Choroid plexus epithelial cell (primary cell): ENCODE results near the gene NFYC.

ENCODE experiments used
- DNase-seq: peaks from one replicate; pipeline ENCODE4 v3.0.0-alpha.2; 2010; ENCODE audit warnings: low read depth
- H3K4me3 ChIP-seq: 2 replicates; pipeline ENCODE4 v1.5.1; 2011; ENCODE audit warnings: low read depth, mild to moderate bottlenecking, control low read depth, low read length, moderate library complexity
- TF ChIP-seq, protein P1 (sequence below): conservative IDR thresholded peaks from 2 replicates; pipeline ENCODE4 v1.5.1; 2011; ENCODE audit warnings: low read depth, mild to moderate bottlenecking, control low read depth, inconsistent platforms, low read length, moderate library complexity

NFYC gene

DNA sequence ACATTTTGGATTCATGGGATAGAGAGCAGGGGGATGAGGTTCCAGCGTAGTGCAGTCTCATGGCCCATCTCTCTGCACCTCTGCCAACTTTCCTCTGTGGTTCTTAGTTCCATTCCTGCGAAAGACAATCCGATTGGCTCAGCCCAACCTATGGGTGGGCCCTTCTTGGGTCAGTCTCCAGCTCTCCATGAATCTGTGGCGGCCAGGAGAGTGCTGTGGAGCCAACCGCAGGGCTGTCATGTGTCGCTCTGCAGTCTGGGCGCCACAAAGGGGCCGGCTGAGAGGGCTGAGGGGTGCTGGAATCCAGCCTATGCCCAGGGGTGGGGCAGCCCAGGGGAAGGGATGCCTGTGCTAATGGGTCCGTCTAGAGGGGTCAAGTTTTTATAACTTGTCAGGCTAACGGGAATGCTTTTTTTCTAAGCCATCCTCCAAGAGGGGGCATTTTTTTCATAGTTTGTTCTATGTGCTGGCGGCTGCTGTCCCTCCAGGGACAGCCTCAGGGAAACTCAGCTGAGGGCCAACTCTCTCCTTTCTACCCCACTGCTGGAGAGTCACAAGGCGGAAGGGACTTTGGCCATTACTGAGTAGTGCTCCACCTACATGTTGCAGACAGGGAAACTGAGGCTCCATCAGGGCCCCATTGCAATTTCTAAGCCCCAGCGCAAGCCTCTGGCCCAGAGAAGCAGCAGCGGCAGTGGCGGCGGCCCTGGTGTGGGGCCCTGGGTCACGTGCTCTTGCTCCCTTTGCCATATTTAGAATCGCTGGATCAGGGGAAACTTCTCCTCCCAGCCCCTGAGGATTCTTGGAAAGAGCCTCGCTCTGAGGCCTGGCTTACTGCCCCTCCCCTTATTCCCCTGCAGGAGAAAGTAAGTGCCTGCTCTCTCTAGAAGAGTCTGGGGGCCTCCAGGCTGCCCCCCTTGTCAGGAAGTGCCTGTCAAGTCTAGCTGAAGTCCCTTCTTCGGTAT is 115.5 kb downstream of the NFYC start:
- H3K4me3 ChIP-seq = no peak overlapping the region
- TF ChIP-seq, protein P1, sequence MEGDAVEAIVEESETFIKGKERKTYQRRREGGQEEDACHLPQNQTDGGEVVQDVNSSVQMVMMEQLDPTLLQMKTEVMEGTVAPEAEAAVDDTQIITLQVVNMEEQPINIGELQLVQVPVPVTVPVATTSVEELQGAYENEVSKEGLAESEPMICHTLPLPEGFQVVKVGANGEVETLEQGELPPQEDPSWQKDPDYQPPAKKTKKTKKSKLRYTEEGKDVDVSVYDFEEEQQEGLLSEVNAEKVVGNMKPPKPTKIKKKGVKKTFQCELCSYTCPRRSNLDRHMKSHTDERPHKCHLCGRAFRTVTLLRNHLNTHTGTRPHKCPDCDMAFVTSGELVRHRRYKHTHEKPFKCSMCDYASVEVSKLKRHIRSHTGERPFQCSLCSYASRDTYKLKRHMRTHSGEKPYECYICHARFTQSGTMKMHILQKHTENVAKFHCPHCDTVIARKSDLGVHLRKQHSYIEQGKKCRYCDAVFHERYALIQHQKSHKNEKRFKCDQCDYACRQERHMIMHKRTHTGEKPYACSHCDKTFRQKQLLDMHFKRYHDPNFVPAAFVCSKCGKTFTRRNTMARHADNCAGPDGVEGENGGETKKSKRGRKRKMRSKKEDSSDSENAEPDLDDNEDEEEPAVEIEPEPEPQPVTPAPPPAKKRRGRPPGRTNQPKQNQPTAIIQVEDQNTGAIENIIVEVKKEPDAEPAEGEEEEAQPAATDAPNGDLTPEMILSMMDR = no peak
- no peak for DNase-seq

DNA sequence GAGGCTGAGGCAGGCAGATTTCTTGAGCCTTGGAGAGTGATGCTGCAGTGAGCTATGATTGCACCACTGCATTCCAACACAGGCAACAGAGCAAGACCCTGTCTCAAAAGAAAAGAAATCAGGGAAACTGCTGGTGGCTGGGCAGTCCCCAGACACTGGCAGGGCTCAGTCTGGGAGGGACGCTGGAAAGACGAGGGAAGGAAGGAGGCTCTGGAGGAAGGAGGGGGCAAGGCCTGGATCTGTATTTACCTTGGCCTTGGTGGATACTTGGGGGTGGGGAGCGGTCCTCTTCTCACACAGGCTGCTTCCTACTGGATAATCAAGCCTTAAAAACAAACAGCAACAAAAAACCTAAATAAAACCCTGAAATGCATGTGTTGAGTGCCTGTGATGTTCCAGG is 116.5 kb downstream of the NFYC start:
- no peak for DNase-seq
- no peak overlapping the region for H3K4me3 ChIP-seq
- TF ChIP-seq, protein P1 = no peak

DNA sequence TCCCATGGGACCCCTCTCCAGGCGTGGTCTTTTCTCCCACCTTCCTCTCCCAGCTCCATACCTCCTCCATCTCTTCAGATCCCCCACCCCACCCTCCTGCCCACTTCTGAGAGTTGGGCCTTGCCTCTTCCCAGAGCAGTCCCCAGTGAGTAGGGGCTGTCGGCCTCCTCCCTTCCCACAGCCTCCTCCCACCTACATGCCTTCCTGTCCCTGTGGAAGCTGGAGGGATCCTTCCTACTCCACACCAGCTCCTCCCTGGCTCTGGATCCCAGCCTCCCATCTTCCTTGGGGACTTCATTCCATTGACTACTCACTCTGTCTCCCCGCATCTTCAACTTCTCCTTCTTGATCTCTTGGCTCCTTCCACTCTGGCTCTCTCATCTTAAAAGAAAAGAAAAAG is 116.9 kb downstream of the NFYC start:
- TF ChIP-seq, protein P1 = no peak
- no peak overlapping the region for H3K4me3 ChIP-seq
- DNase-seq = no peak

DNA sequence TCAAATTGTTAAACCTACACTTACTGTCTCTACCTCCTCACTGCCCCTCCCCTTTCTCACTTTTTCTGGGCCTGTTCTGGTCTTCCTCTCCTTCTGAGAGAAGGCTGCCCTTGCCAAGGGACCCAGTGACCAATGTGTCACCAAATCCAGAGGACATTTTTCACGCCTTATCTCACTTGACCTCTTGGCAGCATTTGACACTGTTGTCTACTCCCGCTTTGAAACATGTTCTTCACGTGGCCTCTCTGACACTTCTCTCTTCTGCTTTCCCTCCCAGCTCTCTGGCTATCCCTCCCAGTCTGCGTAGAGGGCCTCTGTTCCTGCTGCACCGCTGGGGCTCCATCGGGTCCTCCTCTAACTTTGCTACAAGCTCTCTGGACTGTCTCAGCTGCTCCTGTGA is 117.4 kb downstream of the NFYC start:
- TF ChIP-seq, protein P1 = no peak
- no peak for DNase-seq

DNA sequence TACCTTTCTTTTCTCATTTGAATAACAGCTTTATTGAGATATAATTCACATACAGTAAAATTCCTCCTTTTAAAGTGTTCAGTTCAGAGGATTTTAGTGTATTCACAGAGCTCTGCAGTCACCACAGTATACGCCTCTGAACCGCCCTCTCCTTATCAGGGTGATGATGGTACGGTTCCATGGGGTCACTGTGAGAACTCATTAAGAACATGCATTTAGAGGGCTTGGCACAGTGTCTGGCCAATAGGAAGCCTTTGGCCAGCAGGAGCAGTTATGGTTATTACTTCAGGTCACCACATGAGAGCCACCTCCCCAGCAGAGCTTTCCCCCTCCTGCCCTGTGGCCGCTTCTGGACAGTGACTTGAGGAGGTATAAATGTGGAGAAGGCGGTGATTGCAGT is 119.4 kb downstream of the NFYC start:
- H3K4me3 ChIP-seq = no peak overlapping the region
- no peak for DNase-seq
- TF ChIP-seq, protein P1 = no peak

More for the DNA sequence above, 117.4 kb downstream of the NFYC start:
- H3K4me3 ChIP-seq = no peak overlapping the region

DNA sequence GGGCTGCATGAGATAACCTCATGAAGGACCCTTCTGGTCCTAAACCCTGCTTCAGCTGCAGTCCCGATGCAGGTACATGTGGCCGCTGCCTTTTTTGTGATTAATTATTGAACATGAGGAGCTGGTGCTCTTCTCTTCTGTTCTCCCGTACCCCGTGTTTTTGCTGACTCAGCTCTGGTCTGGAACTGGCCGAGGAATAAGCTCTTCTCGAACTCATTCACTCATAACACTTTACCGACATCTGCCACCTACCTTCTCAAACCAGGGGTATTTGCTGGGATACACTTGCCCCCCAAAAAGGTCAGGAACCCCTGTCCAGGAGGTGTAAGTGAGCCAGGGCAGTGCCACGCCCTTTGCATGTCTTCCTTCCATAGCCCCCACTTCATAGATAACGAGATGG is 123.9 kb downstream of the NFYC start:
- TF ChIP-seq, protein P1 = no peak
- DNase-seq = no peak

DNA sequence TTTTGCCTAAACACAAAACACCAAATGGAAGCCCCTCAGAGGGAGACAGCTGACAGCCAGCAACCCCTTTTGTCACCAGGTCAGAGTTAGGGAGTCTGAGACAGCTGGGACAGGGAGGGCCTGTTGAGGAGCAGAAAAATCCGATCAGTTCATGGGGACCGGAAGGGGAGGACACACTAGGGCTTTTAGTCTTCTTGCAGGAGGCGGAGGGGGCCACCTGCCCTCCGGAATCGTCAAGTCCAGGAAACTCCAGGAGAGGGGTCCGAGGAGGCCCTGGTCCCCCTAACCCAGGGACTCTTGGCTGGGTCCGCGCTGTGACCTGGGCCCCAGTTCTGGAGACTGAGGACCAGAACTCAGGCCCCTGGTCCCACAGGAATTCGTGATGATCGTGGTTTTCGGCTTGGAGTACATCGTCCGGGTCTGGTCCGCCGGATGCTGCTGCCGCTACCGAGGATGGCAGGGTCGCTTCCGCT is 126.3 kb downstream of the NFYC start:
- no peak for DNase-seq
- H3K4me3 ChIP-seq = no peak overlapping the region
- TF ChIP-seq, protein P1 = no peak

More for the DNA sequence above, 123.9 kb downstream of the NFYC start:
- H3K4me3 ChIP-seq = no peak overlapping the region
